GM21737 (cell line): ENCODE data around the gene EXOC4.

Experiments used
- ATAC-seq: cut with Tn5 transposase; IDR thresholded peaks from one replicate; pipeline ENCODE4 v1.9.1; 2021; ENCODE audit warnings: mild to moderate bottlenecking, moderate library complexity; ENCODE audit not compliant: unreplicated experiment

Gene EXOC4

DNA sequence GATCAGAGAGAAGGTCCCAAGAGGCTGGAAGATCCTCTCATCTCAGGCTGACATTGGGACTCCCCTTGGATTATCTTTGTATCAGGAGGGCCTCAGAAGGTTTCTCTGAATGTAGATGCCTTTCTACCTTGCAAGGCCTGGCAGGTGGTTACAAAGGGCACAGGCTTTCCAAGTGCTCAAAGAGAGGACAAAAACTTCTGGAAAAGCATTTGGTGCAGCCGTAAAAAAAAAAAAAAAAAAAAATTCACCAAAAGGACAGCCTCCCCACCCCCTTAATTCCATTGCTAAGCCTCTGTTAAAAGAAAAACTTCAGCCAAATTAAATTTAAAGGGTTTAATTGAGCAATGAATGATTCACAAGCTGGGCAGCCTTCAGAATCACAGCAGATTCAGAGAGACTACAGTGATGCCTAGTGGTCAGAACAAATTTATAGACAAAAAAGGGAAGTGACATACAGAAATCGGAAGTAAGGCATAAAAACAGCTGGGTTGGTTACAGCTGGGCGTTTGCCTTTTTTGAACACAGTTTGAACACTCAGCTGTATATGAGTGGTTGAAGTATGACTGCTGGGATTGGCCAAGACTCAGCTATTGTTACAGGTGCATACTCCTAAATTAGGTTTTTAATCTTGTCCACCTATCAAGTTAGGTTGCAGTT, 831.7 kb downstream of the EXOC4 start:
- no peak for ATAC-seq

DNA sequence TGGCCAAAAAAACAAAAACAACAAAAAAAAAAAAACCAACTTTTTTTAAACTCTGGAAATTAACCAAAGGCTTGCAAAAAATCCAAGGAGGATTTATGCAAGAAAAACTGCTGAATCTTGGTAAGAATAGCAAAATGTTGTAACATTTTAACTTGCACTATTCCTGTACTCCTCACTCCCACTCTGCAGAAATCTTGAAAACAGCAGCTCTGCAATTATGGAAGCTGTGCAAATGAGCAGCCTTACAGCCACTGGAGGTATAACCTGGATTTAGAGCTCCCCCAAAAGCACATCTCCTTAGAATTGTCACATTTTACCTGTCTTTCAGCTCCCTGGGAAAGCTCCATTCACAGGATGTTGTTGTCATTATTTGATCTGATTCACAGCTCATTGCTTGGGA, 832.4 kb downstream of the EXOC4 start:
- no peak for ATAC-seq

DNA sequence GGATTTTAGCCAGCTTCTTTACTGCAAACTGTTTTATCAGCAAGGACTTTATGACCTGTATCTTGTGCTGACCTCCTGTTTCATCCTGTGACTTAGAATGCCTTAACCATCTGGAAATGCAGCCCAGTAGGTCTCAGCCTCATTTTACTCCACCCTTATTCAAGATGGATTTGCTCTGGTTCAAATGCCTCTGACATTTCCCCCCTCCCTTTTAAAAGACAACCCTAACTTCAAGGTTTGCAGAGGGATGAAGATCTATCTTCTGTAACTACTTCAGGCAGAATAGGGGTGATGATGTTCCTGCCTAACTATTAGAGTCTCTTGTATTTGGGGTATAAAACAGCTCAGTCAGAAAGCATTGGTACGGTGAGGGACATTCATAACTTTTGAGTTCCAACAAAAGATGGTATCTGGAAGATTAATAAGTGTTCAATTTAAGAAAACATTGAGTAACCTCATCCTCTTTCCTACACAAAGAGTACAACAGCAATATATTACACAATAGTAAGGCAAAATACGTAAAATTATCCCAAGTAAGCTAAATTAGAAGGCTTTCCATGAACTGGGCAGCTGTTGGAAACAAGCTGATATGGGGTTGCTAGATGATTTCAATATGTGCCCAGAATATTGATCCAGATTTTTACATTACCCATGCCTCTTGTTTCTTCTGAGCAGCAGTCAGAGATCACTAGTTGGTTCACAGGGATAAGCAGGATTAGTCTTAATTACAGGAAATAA, 834.3 kb downstream of the EXOC4 start:
- ATAC-seq = no peak

DNA sequence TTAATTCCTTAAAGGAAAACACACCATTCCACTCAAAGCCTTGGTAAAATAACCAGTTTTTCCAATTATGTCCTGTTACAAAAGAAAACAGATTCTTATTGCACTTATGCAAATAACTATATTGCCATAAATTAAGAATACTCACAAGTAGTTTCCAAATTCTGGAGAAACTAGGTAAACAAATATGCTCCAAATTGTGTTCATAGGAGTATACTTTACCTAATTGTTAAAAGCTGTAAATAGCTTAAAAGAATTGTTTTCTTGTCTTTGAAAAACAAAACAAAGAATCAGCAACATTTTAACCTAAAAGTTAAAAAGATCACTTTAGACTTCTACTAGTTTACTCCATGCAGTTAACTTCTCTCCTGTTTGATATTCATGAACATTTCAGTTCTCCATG, 835.3 kb downstream of the EXOC4 start:
- ATAC-seq = no peak

DNA sequence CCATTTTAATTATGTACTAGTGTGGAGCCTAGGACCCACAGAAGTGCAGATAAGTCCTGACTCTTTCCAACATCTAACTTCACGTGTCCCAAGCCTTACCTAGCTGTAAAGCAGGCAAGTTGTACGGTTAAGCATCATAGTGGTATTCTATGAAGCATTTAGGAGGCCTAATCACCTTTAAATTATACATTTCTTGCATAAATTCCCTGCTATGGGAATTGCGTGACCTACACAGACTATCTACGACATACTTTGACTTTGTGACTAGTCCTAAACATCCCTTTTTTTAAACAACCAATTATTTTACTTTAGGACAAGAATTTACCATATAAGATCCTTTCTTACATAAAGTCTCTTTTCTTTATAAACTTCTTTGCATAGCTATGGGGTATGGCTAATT, 836.6 kb downstream of the EXOC4 start:
- ATAC-seq = no peak

DNA sequence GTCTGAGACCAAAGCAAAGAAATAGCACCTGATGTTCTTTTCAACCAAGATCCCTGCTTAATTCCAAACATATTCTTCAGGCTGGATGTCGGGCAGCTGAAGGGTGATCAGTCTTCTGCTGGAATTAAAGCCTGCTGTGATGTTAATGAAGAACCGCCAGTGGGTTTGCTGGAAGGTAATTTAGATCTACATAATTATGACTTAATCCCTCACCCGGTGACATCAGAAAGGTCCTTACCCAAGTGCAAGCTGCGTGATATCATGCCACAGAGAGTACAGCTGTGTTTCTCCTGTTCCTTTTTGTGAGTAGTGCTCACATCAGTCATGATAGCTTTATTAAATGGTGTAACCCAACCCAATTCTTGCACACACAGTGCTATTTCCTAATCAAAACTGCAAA, 845.2 kb downstream of the EXOC4 start:
- no peak for ATAC-seq

DNA sequence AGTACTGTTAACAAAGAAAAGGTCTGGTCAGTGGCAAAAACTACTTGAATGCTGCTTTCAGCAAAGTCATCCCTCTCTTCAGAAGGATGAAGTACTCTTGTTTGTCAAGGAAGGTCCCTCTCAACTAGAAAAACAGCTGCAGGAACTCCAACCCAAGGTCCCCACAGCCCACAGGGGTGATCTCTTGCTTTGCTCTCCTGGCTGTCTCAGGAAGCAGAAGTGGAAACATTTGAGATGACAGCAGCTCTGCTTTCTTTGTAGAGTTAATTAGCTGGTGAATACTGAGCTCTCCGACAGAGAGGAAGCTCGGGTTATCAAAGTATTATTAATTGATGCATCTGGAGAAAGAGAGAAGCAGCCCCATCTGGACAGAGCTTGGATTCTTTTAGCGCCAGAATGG, 848.8 kb downstream of the EXOC4 start:
- ATAC-seq = no peak

DNA sequence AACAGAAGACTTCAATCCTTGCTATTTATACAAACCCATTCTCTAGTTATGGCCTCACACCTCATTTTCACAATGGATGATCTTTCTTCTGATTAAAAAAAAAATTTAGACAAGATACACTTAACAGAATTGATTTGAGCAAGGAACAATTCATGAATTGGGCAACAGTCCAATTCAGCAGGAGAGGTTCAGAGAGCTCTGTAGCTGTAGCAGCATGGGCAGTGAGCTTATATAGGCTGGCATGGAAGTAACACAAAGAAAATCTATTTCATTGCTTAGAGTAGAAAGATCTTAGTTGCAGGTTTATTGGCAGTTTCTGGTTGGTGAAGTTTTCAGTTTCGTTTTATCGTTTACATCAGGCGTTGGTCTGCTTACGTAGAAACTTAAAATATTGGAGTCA, 851.3 kb downstream of the EXOC4 start:
- ATAC-seq = no peak

DNA sequence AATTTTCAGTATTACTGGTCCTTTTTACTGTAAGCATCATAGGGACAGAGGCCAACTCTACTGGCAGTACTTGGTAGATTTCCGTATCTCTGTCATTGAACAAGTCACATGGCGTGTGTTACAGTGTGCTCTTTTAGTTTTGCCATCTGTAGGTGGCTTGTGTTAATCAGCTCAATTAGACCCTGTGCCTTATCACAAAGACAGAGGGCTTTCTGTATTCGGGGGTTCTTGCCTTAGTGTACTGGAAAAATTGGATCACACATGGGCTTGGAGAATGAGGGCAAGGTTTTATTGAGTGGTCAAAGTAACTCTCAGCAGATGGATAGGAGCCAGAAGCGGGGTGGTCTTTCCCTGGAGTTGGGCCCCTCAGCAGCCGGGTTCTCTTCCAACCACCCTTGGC, 853.0 kb downstream of the EXOC4 start:
- no peak for ATAC-seq

DNA sequence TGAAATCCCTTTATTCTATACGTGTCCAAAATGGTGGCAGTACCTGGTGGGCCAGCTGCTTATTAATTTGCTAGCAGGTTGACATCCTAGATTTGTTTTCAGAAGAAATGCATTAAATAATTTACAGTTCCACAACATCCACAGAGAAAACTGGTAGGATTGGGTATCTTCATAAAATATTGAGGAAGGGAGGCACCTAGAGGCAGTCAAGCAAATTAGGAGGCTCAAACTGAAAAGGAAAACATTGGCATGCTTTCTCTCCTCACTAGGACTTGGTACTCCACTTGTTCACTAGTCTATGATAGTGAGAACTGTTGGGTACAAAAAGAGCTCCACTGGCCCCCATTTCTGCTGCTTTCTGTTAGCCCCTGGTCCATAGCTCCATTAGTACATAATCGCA, 855.9 kb downstream of the EXOC4 start:
- no peak for ATAC-seq

DNA sequence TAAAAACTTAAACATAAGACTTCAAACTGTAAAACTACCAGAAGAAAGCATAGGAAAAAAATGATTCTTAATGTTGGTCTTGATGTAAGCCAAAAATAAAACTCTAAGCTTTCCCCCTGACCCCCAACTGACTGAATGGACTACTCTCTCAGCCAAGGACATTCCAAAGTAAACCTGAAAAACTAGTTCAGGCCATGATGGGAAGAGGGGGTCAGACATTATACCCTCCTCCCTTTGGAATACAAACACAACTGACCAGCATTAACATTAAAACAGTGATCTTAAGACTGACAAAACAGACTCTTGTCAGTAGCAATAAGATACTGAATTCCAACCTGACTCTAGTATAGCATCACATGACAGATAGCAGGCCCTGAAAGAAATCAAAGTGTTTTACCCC, 860.8 kb downstream of the EXOC4 start:
- no peak for ATAC-seq

DNA sequence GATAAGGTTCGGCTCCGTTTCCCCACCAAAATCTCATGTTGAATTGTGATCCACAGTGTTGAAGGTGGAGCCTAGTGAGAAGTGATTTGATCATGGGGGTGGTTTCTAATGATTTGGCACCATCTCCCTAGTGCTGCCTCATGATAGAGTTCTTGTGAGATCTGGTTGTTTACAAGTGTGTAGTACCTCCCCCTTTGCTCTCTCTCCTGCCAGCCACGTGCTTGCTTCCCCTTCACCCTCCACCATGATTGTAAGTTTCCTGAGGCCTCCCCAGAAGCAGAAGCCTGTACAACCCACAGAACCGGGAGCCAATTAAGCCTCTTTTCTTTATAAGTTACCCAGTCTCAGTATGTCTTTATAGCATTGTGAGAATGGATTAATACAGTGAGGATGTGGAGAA, 862.1 kb downstream of the EXOC4 start:
- ATAC-seq = no peak
